Fibroblast of lung (primary cell): ENCODE measurements around the gene SCGB2A2. TPM values are rescaled to one million over a fixed set of nuclear protein-coding genes. Genes with fewer than 3 reads are reported as not detected.

ENCODE experiments used
- DNase-seq, 2 donors: peaks; one replicate each; pipeline versions ENCODE4 v3.0.0 to v3.0.0-alpha.2; 2010; ENCODE audit warnings: low read depth in 2 of 2
- H2AFZ ChIP-seq: 2 replicates; pipeline ENCODE4 v1.5.1; 2012; ENCODE audit warnings: low read length, control low read depth, inconsistent platforms
- H3K27ac ChIP-seq: 2 replicates; pipeline ENCODE4 v1.5.1; 2011; ENCODE audit warnings: low read length, control low read depth; ENCODE audit not compliant: insufficient read depth
- H3K27me3 ChIP-seq: 2 replicates; pipeline ENCODE4 v1.5.1; 2011; ENCODE audit warnings: mild to moderate bottlenecking, low read length; ENCODE audit not compliant: control insufficient read depth, insufficient read depth
- H3K36me3 ChIP-seq: 2 replicates; pipeline ENCODE4 v1.5.1; 2011; ENCODE audit warnings: low read length; ENCODE audit not compliant: control insufficient read depth, insufficient read depth
- H3K4me1 ChIP-seq: 2 replicates; pipeline ENCODE4 v1.5.1; 2011; ENCODE audit warnings: low read length; ENCODE audit not compliant: control insufficient read depth, insufficient read depth; ENCODE audit errors: extremely low read depth
- H3K4me2 ChIP-seq: 2 replicates; pipeline ENCODE4 v1.5.1; 2011; ENCODE audit warnings: low read length, control low read depth; ENCODE audit not compliant: insufficient read depth; ENCODE audit errors: extremely low read depth
- H3K4me3 ChIP-seq, 4 experiments: fragments of 200-600 bp in 1 of 4; sonication (generic) in 1 of 4; replicated peaks in 1 of 4; 2 replicates each; pipeline ENCODE4 v1.5.1; 2011 to 2016; ENCODE audit warnings: low read length in 4 of 4, low read depth in 3 of 4, mild to moderate bottlenecking in 3 of 4, control low read depth in 2 of 4, inconsistent platforms in 1 of 4, mixed read lengths in 1 of 4; ENCODE audit not compliant: insufficient read depth in 1 of 4; ENCODE audit errors: control extremely low read depth in 1 of 4
- H3K79me2 ChIP-seq: 2 replicates; pipeline ENCODE4 v1.5.1; 2012; ENCODE audit warnings: mild to moderate bottlenecking, low read length, inconsistent platforms; ENCODE audit not compliant: control insufficient read depth, insufficient read depth
- H3K9ac ChIP-seq: 2 replicates; pipeline ENCODE4 v1.5.1; 2011; ENCODE audit warnings: mild to moderate bottlenecking, low read length, control low read depth; ENCODE audit not compliant: insufficient read depth
- H3K9me3 ChIP-seq: 2 replicates; pipeline ENCODE4 v1.5.1; 2012; ENCODE audit warnings: low read depth, low read length; ENCODE audit not compliant: control insufficient read depth, insufficient read depth
- H4K20me1 ChIP-seq: 2 replicates; pipeline ENCODE4 v1.5.1; 2011; ENCODE audit warnings: low read length; ENCODE audit not compliant: control insufficient read depth, insufficient read depth; ENCODE audit errors: extremely low read depth
- EZH2 ChIP-seq: IDR thresholded peaks from 2 replicates; pipeline ENCODE4 v1.5.1; 2012; ENCODE audit warnings: low read length, control low read depth, mild to moderate bottlenecking; ENCODE audit errors: missing control alignments
- polyA plus RNA-seq, 2 donors: library from polyadenylated mRNA; depleted of rRNA in 1 of 2; stranded (reverse) in 1 of 2; unstranded in 1 of 2; fragments of >200 nt; gene quantifications; 2 replicates each; pipeline ENCODE4 v1.2.1, GENCODE V29; 2011 to 2012; ENCODE audit warnings: missing spikeins in 1 of 2
- total RNA-seq: library from RNA; depleted of rRNA; stranded (reverse); fragments of >200 nt; gene quantifications from 2 replicates; pipeline ENCODE4 v1.2.1, GENCODE V29; 2014
- TF ChIP-seq, protein P1 (sequence below), 2 donors: IDR thresholded peaks in 1 of 2; conservative IDR thresholded peaks in 1 of 2; 1 replicate in 1 of 2; 2 replicates in 1 of 2; pipeline ENCODE4 v1.5.1; 2011 to 2012; ENCODE audit warnings: low read length in 2 of 2, control low read depth in 1 of 2, inconsistent platforms in 1 of 2, low read depth in 1 of 2, mild to moderate bottlenecking in 1 of 2

The SCGB2A2 gene
- total and polyA plus RNA-seq, 2 donors (not counting 1 experiment from before 2014, with no cell fraction given), result not detected

DNA sequence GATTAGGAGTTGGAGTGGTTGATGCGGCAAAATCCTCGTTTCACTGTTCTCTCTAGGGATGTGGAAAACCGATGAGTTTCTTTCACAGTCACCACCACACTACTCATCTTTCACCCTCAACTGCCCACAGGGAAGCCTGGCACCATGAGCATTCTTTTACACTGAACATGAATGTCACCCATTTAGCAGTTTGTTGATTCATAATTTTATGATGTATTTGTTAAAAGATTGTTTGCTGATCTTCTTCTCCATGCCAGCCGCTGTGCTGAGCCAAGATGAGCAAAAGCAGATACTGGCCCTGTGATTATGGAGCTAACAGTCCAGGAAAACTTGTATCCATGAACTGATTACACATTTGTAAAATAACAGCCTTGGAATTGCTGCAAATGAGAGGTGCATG lies 31.8 kb upstream of the SCGB2A2 start:
- TF ChIP-seq EZH2, result no peak
- TF ChIP-seq, protein P1, sequence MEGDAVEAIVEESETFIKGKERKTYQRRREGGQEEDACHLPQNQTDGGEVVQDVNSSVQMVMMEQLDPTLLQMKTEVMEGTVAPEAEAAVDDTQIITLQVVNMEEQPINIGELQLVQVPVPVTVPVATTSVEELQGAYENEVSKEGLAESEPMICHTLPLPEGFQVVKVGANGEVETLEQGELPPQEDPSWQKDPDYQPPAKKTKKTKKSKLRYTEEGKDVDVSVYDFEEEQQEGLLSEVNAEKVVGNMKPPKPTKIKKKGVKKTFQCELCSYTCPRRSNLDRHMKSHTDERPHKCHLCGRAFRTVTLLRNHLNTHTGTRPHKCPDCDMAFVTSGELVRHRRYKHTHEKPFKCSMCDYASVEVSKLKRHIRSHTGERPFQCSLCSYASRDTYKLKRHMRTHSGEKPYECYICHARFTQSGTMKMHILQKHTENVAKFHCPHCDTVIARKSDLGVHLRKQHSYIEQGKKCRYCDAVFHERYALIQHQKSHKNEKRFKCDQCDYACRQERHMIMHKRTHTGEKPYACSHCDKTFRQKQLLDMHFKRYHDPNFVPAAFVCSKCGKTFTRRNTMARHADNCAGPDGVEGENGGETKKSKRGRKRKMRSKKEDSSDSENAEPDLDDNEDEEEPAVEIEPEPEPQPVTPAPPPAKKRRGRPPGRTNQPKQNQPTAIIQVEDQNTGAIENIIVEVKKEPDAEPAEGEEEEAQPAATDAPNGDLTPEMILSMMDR (conservative IDR thresholded peaks at IDR 0.05 in 1 of 2, IDR thresholded peaks at IDR 0.05 in 1 of 2; ENCODE audit: low read depth in 1 of 2, low read length in 2 of 2), result no peak

DNA sequence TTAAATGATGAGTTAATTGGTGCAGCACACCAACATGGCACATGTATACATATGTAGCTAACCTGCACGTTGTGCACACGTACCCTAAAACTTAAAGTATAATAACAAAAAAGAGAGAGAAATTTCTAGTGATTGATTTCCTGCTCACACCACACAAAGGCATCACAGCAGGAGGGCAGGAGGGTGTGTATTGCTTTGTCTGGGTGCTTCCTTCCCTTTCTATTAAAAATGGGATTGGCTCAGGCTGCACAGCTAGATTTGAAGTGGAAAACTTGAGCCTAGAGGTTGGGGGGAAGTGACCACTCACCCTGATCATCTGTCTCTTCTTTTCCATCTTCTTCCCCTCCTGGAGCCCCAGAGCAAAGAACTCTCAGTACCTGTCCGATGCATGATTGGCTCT lies 28.9 kb upstream of the SCGB2A2 start:
- Histone ChIP-seq H4K20me1 (no peaks in the 10 kb centered on the region), H3K9ac (no peak overlapping the region), H3K4me1 (no peaks in the 10 kb centered on the region), H3K4me3 (no peak overlapping the region), H3K9me3 (no peaks in the 10 kb centered on the region), H3K4me2 (no peak overlapping the region), H3K36me3 (no peaks in the 10 kb centered on the region), H3K27ac (no peak overlapping the region), H2AFZ (no peak overlapping the region), H3K79me2 (no peaks in the 10 kb centered on the region), H3K27me3 (peaks cover 4% of the 10 kb centered on the region)
- DNase-seq, result no peak
- TF ChIP-seq, protein P1 (conservative IDR thresholded peaks at IDR 0.05 in 1 of 2, IDR thresholded peaks at IDR 0.05 in 1 of 2; ENCODE audit: low read depth in 1 of 2, low read length in 2 of 2), result no peak
- TF ChIP-seq EZH2, result no peak

More for the DNA sequence above, 31.8 kb upstream of the SCGB2A2 start:
- Histone ChIP-seq H3K36me3 (no peaks in the 10 kb centered on the region), H2AFZ (no peak overlapping the region), H3K4me3 (no peak overlapping the region), H3K9me3 (no peaks in the 10 kb centered on the region), H3K27me3 (peaks cover 4% of the 10 kb centered on the region), H4K20me1 (no peaks in the 10 kb centered on the region), H3K4me2 (no peak overlapping the region), H3K27ac (no peak overlapping the region), H3K4me1 (no peaks in the 10 kb centered on the region), H3K79me2 (no peaks in the 10 kb centered on the region), H3K9ac (no peak overlapping the region)
- DNase-seq, result no peak

DNA sequence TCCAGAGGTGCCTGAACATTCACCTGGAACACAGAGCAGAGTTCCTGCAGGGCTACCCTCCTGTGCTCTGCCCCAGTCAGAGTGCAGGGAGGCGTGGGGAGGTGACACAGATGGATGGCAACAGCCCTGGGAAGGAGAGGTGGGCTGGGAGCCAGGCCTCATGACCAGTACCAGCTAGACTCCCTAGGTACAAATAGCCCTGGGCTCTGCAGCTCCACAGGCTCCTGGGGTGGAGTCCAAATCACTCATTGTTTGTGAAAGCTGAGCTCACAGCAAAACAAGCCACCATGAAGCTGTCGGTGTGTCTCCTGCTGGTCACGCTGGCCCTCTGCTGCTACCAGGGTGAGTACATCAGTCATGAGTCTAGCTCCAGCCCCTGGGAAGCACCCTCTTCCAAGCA lies 27.9 kb upstream of the SCGB2A2 start, which contains the start of gene SCGB1D2:
TSS of gene SCGB1D2 (plus strand) at position 219 of the 400 bp plus-strand sequence. CDS start at position 288, 69 bp downstream.
- Histone ChIP-seq H3K4me3 (no peak within 1 kb of the TSS), H3K36me3 (no peaks in the 10 kb centered on the region), H2AFZ (no peak within 1 kb of the TSS), H4K20me1 (no peaks in the 10 kb centered on the region), H3K27me3 (peaks cover 4% of the 10 kb centered on the region), H3K79me2 (no peaks in the 10 kb centered on the region), H3K4me1 (no peaks in the 10 kb centered on the region), H3K9ac (no peak within 1 kb of the TSS), H3K27ac (no peak within 1 kb of the TSS), H3K9me3 (no peaks in the 10 kb centered on the region), H3K4me2 (no peak within 1 kb of the TSS)
- no peak for DNase-seq
- TF ChIP-seq, protein P1 (conservative IDR thresholded peaks at IDR 0.05 in 1 of 2, IDR thresholded peaks at IDR 0.05 in 1 of 2; ENCODE audit: low read depth in 1 of 2, low read length in 2 of 2), result no peak
- no peak for TF ChIP-seq EZH2
